Activated CD8-positive, alpha-beta T cell treated with anti-CD3 and anti-CD28 coated beads, Interleukin-2, amount 10 ng/mL, durations not matched to agents 7 days and 5 days (primary cell): ENCODE data around the gene ADK. TPM values are rescaled to one million over a fixed set of nuclear protein-coding genes. Genes with fewer than 3 reads are reported as not detected.
"Not testable (repeated sequence)": the region's sequence is repeated elsewhere in the genome, so short reads cannot be mapped to it uniquely, and the experiment has no call there.

Experiments used
- ATAC-seq: fragments of 150-1000 bp; cut with Tn5 transposase; one replicate; pipeline ENCODE4 v1.10.0; 2021; ENCODE audit warnings: moderate library complexity
- CTCF ChIA-PET: fragments of 350-600 bp; sonication (Branson Sonifier 250); formaldehyde crosslinking; loops from one replicate; lab custom pipeline; 2021; ENCODE audit warnings: antibody characterized with exemption; lab: Charles Lee
- POLR2A ChIA-PET: fragments of 350-600 bp; sonication (Branson Sonifier 250); formaldehyde crosslinking; loops from one replicate; lab custom pipeline; 2021; ENCODE audit warnings: antibody characterized with exemption; lab: Charles Lee
- DNase-seq: peaks from one replicate; pipeline ENCODE4 v3.0.0-alpha.2; 2020
- H3K27ac Mint-ChIP-seq: one replicate; pipeline ENCODE4 v1.8.0; 2021; ENCODE audit warnings: mild to moderate bottlenecking, mixed read lengths
- H3K27me3 Mint-ChIP-seq: one replicate; pipeline ENCODE4 v1.8.0; 2021; ENCODE audit warnings: low read depth, mixed read lengths
- H3K36me3 Mint-ChIP-seq: one replicate; pipeline ENCODE4 v1.8.0; 2021; ENCODE audit warnings: low read depth, mixed read lengths
- H3K4me1 Mint-ChIP-seq: one replicate; pipeline ENCODE4 v1.8.0; 2021; ENCODE audit warnings: low read depth, mixed read lengths
- H3K4me3 Mint-ChIP-seq: one replicate; pipeline ENCODE4 v1.8.0; 2021; ENCODE audit warnings: mild to moderate bottlenecking, mixed read lengths
- H3K9me3 Mint-ChIP-seq: one replicate; pipeline ENCODE4 v1.8.0; 2022; ENCODE audit warnings: mixed read lengths; ENCODE audit not compliant: insufficient read depth
- total RNA-seq, 2 experiments: library from RNA; stranded (reverse); gene quantifications; one replicate each; pipeline ENCODE4 v1.2.3, GENCODE V29; 2021

Gene ADK
- total RNA-seq, 2 experiments from 2014 or later: 40.2 to 42.1 TPM

GRCh38 chr10:74541375-74541774 lies 390.4 kb downstream of the ADK start:
- POLR2A ChIA-PET: no interaction called here

GRCh38 chr10:74542077-74542476 lies 391.1 kb downstream of the ADK start:
- no peak overlapping the region for H3K27ac Mint-ChIP-seq
- H3K27me3 Mint-ChIP-seq: no peaks in the 10 kb centered on the region
- ATAC-seq (no peak), DNase-seq (no peak)
- H3K36me3 Mint-ChIP-seq: peaks cover 1% of the 10 kb centered on the region
- peaks cover 7% of the 10 kb centered on the region for H3K4me1 Mint-ChIP-seq
- ChIA-PET CTCF (no interaction called here), POLR2A (interaction anchor here (0.9 kb wide), 1 partner anchor 14 kb away, joined by 3 read pairs; no protein-coding TSS in a partner anchor)
- H3K4me3 Mint-ChIP-seq: no peak overlapping the region
- no peaks in the 10 kb centered on the region for H3K9me3 Mint-ChIP-seq

More at GRCh38 chr10:74541375-74541774, 390.4 kb downstream of the ADK start:
- H3K27ac Mint-ChIP-seq: no peak overlapping the region
- no peak overlapping the region for H3K4me3 Mint-ChIP-seq
- CTCF ChIA-PET: no interaction called here
- no peak for ATAC-seq
- DNase-seq: no peak
- H3K9me3 Mint-ChIP-seq: no peaks in the 10 kb centered on the region
- peaks cover 14% of the 10 kb centered on the region for H3K4me1 Mint-ChIP-seq
- no peaks in the 10 kb centered on the region for H3K27me3 Mint-ChIP-seq
- H3K36me3 Mint-ChIP-seq: peaks cover 6% of the 10 kb centered on the region

GRCh38 chr10:74543276-74543675 lies 392.3 kb downstream of the ADK start:
- CTCF ChIA-PET: no interaction called here
- Mint-ChIP-seq H3K27me3 (no peaks in the 10 kb centered on the region), H3K36me3 (peaks cover 2% of the 10 kb centered on the region), H3K4me3 (no peak overlapping the region), H3K9me3 (no peaks in the 10 kb centered on the region), H3K27ac (no peak overlapping the region), H3K4me1 (peaks cover 7% of the 10 kb centered on the region)
- POLR2A ChIA-PET: no interaction called here
- no peak for ATAC-seq
- no peak for DNase-seq

- ATAC-seq (no peak), DNase-seq (no peak)
- no peak overlapping the region for H3K27ac Mint-ChIP-seq
- ChIA-PET POLR2A (no interaction called here), CTCF (no interaction called here)
- H3K36me3 Mint-ChIP-seq: peaks cover 5% of the 10 kb centered on the region
- H3K9me3 Mint-ChIP-seq: no peaks in the 10 kb centered on the region
- H3K27me3 Mint-ChIP-seq: no peaks in the 10 kb centered on the region
- H3K4me3 Mint-ChIP-seq: no peak overlapping the region
- H3K4me1 Mint-ChIP-seq: peaks cover 7% of the 10 kb centered on the region
Measured at GRCh38 chr10:74544106-74544505, 393.1 kb downstream of the ADK start.

- no peak overlapping the region for H3K4me3 Mint-ChIP-seq
- ATAC-seq (no peak), DNase-seq (no peak)
- ChIA-PET CTCF (no interaction called here), POLR2A (no interaction called here)
- no peak overlapping the region for H3K27ac Mint-ChIP-seq
- H3K27me3 Mint-ChIP-seq: no peaks in the 10 kb centered on the region
- H3K9me3 Mint-ChIP-seq: no peaks in the 10 kb centered on the region
- H3K4me1 Mint-ChIP-seq: peaks cover 5% of the 10 kb centered on the region
- H3K36me3 Mint-ChIP-seq: peaks cover 9% of the 10 kb centered on the region
Measured at GRCh38 chr10:74548676-74549075, 397.7 kb downstream of the ADK start.

- CTCF ChIA-PET: interaction anchor here (0.9 kb wide), 1 partner anchor 136 kb away, joined by 3 read pairs; no protein-coding TSS in a partner anchor
- POLR2A ChIA-PET: interaction anchor here (0.8 kb wide), 1 partner anchor 14 kb away, joined by 3 read pairs; no protein-coding TSS in a partner anchor
- Mint-ChIP-seq H3K27me3 (no peaks in the 10 kb centered on the region), H3K9me3 (no peaks in the 10 kb centered on the region), H3K4me3 (no peak overlapping the region), H3K27ac (no peak overlapping the region), H3K4me1 (no peaks in the 10 kb centered on the region), H3K36me3 (peaks cover 6% of the 10 kb centered on the region)
- ATAC-seq (no peak), DNase-seq (no peak)
Measured at GRCh38 chr10:74556072-74556705, 405.2 kb downstream of the ADK start.

GRCh38 chr10:74557098-74557497 lies 406.1 kb downstream of the ADK start:
- CTCF ChIA-PET: no interaction called here

GRCh38 chr10:74558403-74558802 lies 407.4 kb downstream of the ADK start:
- DNase-seq (no peak), ATAC-seq (no peak)
- Mint-ChIP-seq H3K27me3 (no peaks in the 10 kb centered on the region), H3K4me1 (no peaks in the 10 kb centered on the region), H3K27ac (no peak overlapping the region), H3K36me3 (peaks cover 5% of the 10 kb centered on the region), H3K9me3 (no peaks in the 10 kb centered on the region), H3K4me3 (no peak overlapping the region)
- POLR2A ChIA-PET: no interaction called here
- CTCF ChIA-PET: no interaction called here

More at GRCh38 chr10:74557098-74557497, 406.1 kb downstream of the ADK start:
- DNase-seq: no peak
- Mint-ChIP-seq H3K4me1 (no peaks in the 10 kb centered on the region), H3K27me3 (no peaks in the 10 kb centered on the region), H3K4me3 (no peak overlapping the region), H3K27ac (no peak overlapping the region), H3K36me3 (peaks cover 6% of the 10 kb centered on the region), H3K9me3 (no peaks in the 10 kb centered on the region)
- POLR2A ChIA-PET: no interaction called here
- no peak for ATAC-seq

GRCh38 chr10:74558897-74559296 lies 407.9 kb downstream of the ADK start:
- ATAC-seq (no peak), DNase-seq (no peak)
- CTCF ChIA-PET: no interaction called here
- no peak overlapping the region for H3K27ac Mint-ChIP-seq
- no peaks in the 10 kb centered on the region for H3K27me3 Mint-ChIP-seq
- POLR2A ChIA-PET: no interaction called here
- H3K36me3 Mint-ChIP-seq: peaks cover 4% of the 10 kb centered on the region
- H3K4me3 Mint-ChIP-seq: no peak overlapping the region
- H3K4me1 Mint-ChIP-seq: no peaks in the 10 kb centered on the region
- no peaks in the 10 kb centered on the region for H3K9me3 Mint-ChIP-seq

- H3K36me3 Mint-ChIP-seq: peaks cover 30% of the 10 kb centered on the region
- H3K4me1 Mint-ChIP-seq, ATAC-seq, H3K9me3 Mint-ChIP-seq, H3K27me3 Mint-ChIP-seq, CTCF ChIA-PET, DNase-seq, H3K27ac Mint-ChIP-seq, POLR2A ChIA-PET, H3K4me3 Mint-ChIP-seq: not testable (repeated sequence)
Measured at GRCh38 chr10:74568896-74569295, 417.9 kb downstream of the ADK start.

GRCh38 chr10:74573497-74573896 lies 422.5 kb downstream of the ADK start:
- H3K9me3 Mint-ChIP-seq, H3K27me3 Mint-ChIP-seq, CTCF ChIA-PET, POLR2A ChIA-PET, H3K4me3 Mint-ChIP-seq, H3K4me1 Mint-ChIP-seq, H3K27ac Mint-ChIP-seq, DNase-seq, ATAC-seq: not testable (repeated sequence)
- H3K36me3 Mint-ChIP-seq: peaks cover 40% of the 10 kb centered on the region

GRCh38 chr10:74575191-74575720 lies 424.2 kb downstream of the ADK start:
- Mint-ChIP-seq H3K27me3 (no peaks in the 10 kb centered on the region), H3K36me3 (peaks cover 34% of the 10 kb centered on the region)

More at GRCh38 chr10:74575191-74575720, 424.2 kb downstream of the ADK start:
- ATAC-seq: no peak
- Mint-ChIP-seq H3K27ac (no peak overlapping the region), H3K4me3 (no peak overlapping the region), H3K4me1 (no peaks in the 10 kb centered on the region), H3K9me3 (no peaks in the 10 kb centered on the region)
- DNase-seq: no peak
- POLR2A ChIA-PET: no interaction called here
- CTCF ChIA-PET: no interaction called here
